GM12875 (cell line): ENCODE data around the gene GRID1.

ENCODE experiments used
- H3K4me3 ChIP-seq: one replicate; pipeline ENCODE4 v1.5.1; 2011; ENCODE audit warnings: low read depth, low read length, control low read depth
- CTCF ChIP-seq: IDR thresholded peaks from 2 replicates; pipeline ENCODE4 v1.5.1; 2011; ENCODE audit warnings: low read depth, mild to moderate bottlenecking, control low read depth, inconsistent platforms, low read length, moderate library complexity, borderline replicate concordance; ENCODE audit not compliant: insufficient read depth

GRID1 gene

GRCh38 chr10:85792533-85792858 is 574.1 kb downstream of the GRID1 start:
- TF ChIP-seq CTCF: no peak
- no peak overlapping the region for H3K4me3 ChIP-seq

DNA sequence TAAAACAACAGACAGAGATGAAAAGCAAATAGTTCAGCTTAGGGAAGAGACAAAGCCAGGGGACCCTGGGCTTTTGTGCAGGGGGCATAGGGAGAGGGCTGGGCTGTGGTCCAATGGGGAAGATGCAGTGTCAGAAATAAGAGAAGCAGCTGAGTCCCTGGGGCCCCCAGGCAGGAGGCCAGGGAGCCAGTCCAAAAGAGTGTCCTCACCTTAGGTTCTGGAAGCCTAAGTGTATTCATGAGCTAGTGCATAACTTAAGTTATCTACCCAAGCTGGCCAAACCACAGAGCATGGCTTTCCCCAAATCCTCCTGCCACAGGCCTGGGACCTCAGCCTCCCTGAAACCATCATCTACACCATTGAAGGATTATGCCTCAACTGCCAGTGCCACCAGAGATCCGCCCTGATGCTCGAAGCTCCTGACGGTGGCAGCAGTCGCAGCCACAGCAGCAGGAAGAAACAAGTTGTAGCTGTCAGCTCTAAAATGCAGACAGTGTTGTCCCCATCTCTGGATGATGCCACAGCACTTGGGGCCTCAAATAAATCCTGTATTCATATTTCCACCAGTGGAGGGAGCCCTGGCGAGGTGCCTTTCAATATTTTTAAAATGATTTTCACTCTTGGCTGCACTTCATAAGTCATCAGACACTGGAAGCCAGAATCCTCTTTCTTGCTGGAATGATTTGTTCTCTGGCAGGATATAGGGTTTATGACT is 574.6 kb downstream of the GRID1 start:
- H3K4me3 ChIP-seq: no peak overlapping the region
- no peak; the same call in 1 of the 2 replicates for TF ChIP-seq CTCF

GRCh38 chr10:85789982-85790789 is 576.4 kb downstream of the GRID1 start:
- TF ChIP-seq CTCF: no peak
- H3K4me3 ChIP-seq: no peak overlapping the region

DNA sequence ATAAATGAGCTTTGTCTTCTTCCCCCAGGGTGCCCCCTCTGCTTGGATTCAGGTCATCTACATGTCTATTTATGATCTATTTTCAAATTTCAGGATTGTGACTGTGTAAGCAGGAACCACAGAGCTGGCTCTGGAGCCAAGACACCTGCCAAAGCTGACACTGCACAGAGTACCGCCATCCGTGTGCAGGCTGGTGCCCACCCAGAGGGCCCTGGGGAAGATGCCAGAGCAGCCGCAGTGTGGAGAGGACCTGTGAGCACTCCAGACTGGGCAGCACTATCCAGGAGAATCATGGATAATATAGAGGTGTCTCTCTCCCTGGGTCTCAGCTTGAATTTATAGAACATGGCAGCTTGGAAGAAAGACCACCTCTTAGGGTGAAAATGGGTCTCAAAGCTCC is 577.5 kb downstream of the GRID1 start:
- no peak overlapping the region for H3K4me3 ChIP-seq
- no peak for TF ChIP-seq CTCF

- H3K4me3 ChIP-seq: no peak overlapping the region
- no peak for TF ChIP-seq CTCF
Observed at GRCh38 chr10:85788570-85788969, 578.0 kb downstream of the GRID1 start.

DNA sequence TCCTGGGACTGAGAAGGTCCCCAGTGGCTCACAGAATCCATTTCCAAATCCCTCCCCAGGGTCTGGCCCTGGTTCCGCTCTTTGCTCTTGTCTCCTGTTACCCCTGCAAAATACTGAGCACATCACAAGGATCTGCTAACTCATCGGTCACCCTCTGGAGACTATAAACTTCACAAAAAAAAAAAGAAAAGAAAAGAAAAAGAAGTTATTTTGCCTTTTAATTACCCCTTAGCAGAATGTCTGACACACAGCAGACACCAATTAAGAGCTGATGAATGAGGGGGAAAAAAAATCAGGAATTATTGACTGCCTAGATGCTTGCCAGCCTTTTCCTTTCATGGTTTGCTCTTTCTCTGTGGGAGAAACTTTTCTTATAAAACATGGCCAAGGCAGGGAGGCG is 578.7 kb downstream of the GRID1 start:
- no peak for TF ChIP-seq CTCF

GRCh38 chr10:85787393-85787792 is 579.2 kb downstream of the GRID1 start:
- H3K4me3 ChIP-seq: no peak overlapping the region
- no peak for TF ChIP-seq CTCF

More for the DNA sequence above, 578.7 kb downstream of the GRID1 start:
- H3K4me3 ChIP-seq: no peak overlapping the region
